Heart left ventricle (tissue), 13 donors: ENCODE measurements around the gene PTPRO.

Experiments
- CTCF ChIP-seq, 12 donors: fragments of 200-600 bp; sonication (generic) in 4 of 12; IDR thresholded peaks; one replicate each; pipeline versions ENCODE4 v1.5.0 to v1.8.0; 2018 to 2022; ENCODE audit warnings: antibody characterized with exemption in 12 of 12, mild to moderate bottlenecking in 5 of 12
- POLR2A ChIP-seq, 2 donors: fragments of 450-650 bp; IDR thresholded peaks; one replicate each; pipeline ENCODE4 v1.6.1; 2017; ENCODE audit warnings: antibody characterized with exemption in 2 of 2, mild to moderate bottlenecking in 2 of 2, moderate library complexity in 2 of 2
- donor health status: ischemic (EF 13 %, LVEDD 7.1; RV severe dilation, severe dysfunction).
- donor health status: DM: no; HTN: yes; CAD: no.
- donor health status: DM: no; HTN: no; CAD: no.
- donor health status: ischemic (EF 25% LVEDD 6.9; RV normal size, moderate dysfunction).
- donor health status: ischemic (EF 25% LVEDD 5.7; RV mildly dilated, moderate dysfunction).
- donor health status: ischemic (EF 35%, LVEDD 5.7; RV mildly dilated, moderate dysfunction).
- donor health status: nonischemic (EF 11% LVEDD 7.7; RV severe dilation, severe dysfunction).
- donor health status: DM: yes; HTN: yes; CAD: no.
- donor health status: PGD.
- donor health status: ischemic (EF 29% LVEDD 5.4; RV normal size, mild dysfunction).
- donor health status: nonischemic (EF 23%, LVEDD 6.1; RV moderate dilation, normal function).

GRCh38 chr12:15472036-15472435 is 149.7 kb downstream of the PTPRO start:
- TF ChIP-seq POLR2A (IDR thresholded peaks at IDR 0.05), result no peak
- TF ChIP-seq CTCF (IDR thresholded peaks at IDR 0.05), result no peak
